MCF 10A (cell line): Measurements from ENCODE around the gene ARMH4. TPM values are rescaled to one million over a fixed set of nuclear protein-coding genes. Genes with fewer than 3 reads are reported as not detected.

Experiments used
- BruUV-seq: library from RNA; stranded (reverse); fragments of 400-500 nt; replicated peaks from 2 replicates; lab custom pipeline; 2021; lab: Mats Ljungman, UMichigan
- CTCF ChIA-PET: fragments of 300-600 bp; sonication (Branson Sonifier 250); formaldehyde crosslinking; extraction: SDS; loops from one replicate; lab custom pipeline; 2021; ENCODE audit warnings: antibody characterized with exemption, inconsistent platforms; lab: Yijun Ruan, JAX
- POLR2A ChIA-PET: fragments of 300-600, 350-650 bp; sonication (Branson Sonifier 250); formaldehyde crosslinking; extraction: SDS; loops from one replicate; lab custom pipeline; 2020; ENCODE audit warnings: antibody characterized with exemption, inconsistent platforms; lab: Yijun Ruan, JAX
- DNase-seq: peaks from one replicate; pipeline ENCODE4 v3.0.0-alpha.2; 2018; ENCODE audit not compliant: unreplicated experiment
- H3K27ac Mint-ChIP-seq: one replicate; pipeline ENCODE4 v1.8.0; 2022; ENCODE audit warnings: mild to moderate bottlenecking, low read depth, mixed read lengths; ENCODE audit not compliant: unreplicated experiment
- H3K27me3 Mint-ChIP-seq: one replicate; pipeline ENCODE4 v1.8.0; 2022; ENCODE audit warnings: mixed read lengths; ENCODE audit not compliant: insufficient read depth, unreplicated experiment
- H3K36me3 Mint-ChIP-seq: one replicate; pipeline ENCODE4 v1.8.0; 2022; ENCODE audit warnings: mild to moderate bottlenecking, moderate library complexity, mixed read lengths; ENCODE audit not compliant: insufficient read depth, unreplicated experiment
- H3K4me1 Mint-ChIP-seq: one replicate; pipeline ENCODE4 v1.8.0; 2022; ENCODE audit warnings: mixed read lengths; ENCODE audit not compliant: insufficient read depth, unreplicated experiment
- H3K4me3 Mint-ChIP-seq: one replicate; pipeline ENCODE4 v1.8.0; 2022; ENCODE audit warnings: mild to moderate bottlenecking, moderate library complexity, mixed read lengths; ENCODE audit not compliant: unreplicated experiment
- H3K9me3 Mint-ChIP-seq: one replicate; pipeline ENCODE4 v1.8.0; 2022; ENCODE audit warnings: mixed read lengths; ENCODE audit not compliant: unreplicated experiment
- intact Hi-C: fragments of 100-400 bp; cut with micrococcal nuclease; formaldehyde crosslinking; loops from 2 replicates; pipeline ENCODE4 v1.14.1; 2022
- total RNA-seq: library from RNA; stranded (reverse); gene quantifications from 2 replicates; pipeline ENCODE4 v1.2.3, GENCODE V29; 2022
- TF ChIP-seq, protein P1 (sequence below): fragments of 200-600 bp; IDR thresholded peaks from one replicate; pipeline ENCODE4 v1.8.0; 2022; ENCODE audit warnings: antibody characterized with exemption, mild to moderate bottlenecking; ENCODE audit not compliant: unreplicated experiment

Gene ARMH4
- total RNA-seq, 1 experiment from 2014 or later = not detected

DNA sequence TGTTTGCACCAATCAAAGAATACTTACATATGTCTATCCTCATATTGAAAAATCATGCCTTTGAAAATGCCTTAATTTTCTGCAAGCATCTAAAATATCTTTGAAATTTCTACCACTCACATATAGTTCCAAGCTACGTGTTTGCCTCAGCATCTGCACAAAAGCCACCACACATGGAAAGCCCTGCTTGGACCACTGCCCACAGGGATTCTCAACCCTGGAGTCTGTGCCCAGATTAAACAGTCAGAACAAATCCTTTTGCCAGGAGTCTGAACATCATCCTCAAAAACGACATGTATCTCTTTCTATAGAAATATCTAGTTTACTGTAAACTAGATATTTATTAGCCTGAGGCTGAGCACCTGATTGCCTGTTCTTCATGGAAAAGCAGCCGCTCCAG is 32.6 kb downstream of the ARMH4 start:
- DNase-seq = no peak
- H3K4me1 Mint-ChIP-seq = no peaks in the 10 kb centered on the region
- peaks cover 29% of the 10 kb centered on the region for H3K27me3 Mint-ChIP-seq
- no peak overlapping the region for H3K27ac Mint-ChIP-seq
- POLR2A ChIA-PET = interaction anchor here (0.9 kb wide), 1 partner anchor 11 kb away, joined by 4 read pairs; no protein-coding TSS in a partner anchor
- CTCF ChIA-PET = no interaction called here
- H3K4me3 Mint-ChIP-seq = no peak overlapping the region
- H3K36me3 Mint-ChIP-seq = no peaks in the 10 kb centered on the region
- no peaks in the 10 kb centered on the region for H3K9me3 Mint-ChIP-seq
- TF ChIP-seq, protein P1, sequence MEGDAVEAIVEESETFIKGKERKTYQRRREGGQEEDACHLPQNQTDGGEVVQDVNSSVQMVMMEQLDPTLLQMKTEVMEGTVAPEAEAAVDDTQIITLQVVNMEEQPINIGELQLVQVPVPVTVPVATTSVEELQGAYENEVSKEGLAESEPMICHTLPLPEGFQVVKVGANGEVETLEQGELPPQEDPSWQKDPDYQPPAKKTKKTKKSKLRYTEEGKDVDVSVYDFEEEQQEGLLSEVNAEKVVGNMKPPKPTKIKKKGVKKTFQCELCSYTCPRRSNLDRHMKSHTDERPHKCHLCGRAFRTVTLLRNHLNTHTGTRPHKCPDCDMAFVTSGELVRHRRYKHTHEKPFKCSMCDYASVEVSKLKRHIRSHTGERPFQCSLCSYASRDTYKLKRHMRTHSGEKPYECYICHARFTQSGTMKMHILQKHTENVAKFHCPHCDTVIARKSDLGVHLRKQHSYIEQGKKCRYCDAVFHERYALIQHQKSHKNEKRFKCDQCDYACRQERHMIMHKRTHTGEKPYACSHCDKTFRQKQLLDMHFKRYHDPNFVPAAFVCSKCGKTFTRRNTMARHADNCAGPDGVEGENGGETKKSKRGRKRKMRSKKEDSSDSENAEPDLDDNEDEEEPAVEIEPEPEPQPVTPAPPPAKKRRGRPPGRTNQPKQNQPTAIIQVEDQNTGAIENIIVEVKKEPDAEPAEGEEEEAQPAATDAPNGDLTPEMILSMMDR = no peak
- intact Hi-C loops = no loop called here
- no TSS peak for BruUV-seq

DNA sequence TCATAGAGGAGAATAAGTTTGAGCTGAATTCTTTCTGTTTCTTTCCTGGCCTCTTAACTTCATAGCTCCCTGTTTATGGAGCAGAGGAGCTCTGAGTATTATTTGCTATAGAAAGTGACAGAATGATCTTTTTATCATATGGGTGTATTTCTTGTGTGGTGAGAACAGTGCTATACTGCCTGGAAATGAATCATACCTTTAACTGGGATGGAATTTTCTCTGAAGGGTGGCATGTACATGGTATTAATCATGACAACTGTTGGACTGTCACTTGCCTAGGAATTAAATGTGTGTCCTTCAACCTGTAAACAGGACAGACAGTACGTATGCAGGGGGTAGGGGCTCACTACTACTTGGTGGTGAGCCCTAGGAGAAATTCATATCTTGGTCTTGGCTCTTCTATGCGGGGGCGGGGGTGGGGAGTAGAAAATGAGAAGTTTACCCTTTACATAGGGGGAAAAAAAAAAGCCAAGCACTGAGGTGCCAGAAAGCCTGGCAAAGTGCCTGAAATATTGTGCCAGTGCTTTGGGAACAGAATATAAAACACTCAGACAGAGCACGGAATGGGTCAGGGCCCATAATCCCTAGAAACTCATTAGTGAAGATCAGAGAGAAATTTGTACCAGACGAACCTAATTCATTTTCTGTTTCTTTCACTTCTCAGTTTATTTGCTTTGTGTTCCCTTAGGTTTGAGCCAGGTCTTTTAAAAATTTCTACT is 33.8 kb downstream of the ARMH4 start:
- no peaks in the 10 kb centered on the region for H3K9me3 Mint-ChIP-seq
- H3K4me3 Mint-ChIP-seq = no peak overlapping the region
- peaks cover 40% of the 10 kb centered on the region for H3K27me3 Mint-ChIP-seq
- ChIA-PET CTCF (interaction anchor here (0.5 to 1.8 kb wide), 4 partner anchors 9 to 601 kb away, joined by 3 to 7 read pairs (median 4); no protein-coding TSS in a partner anchor), POLR2A (interaction anchor here (0.9 kb wide), 1 partner anchor 13 kb away, joined by 3 read pairs; no protein-coding TSS in a partner anchor)
- no TSS peak for BruUV-seq
- no peaks in the 10 kb centered on the region for H3K4me1 Mint-ChIP-seq
- intact Hi-C loops = no loop called here
- no peaks in the 10 kb centered on the region for H3K36me3 Mint-ChIP-seq
- TF ChIP-seq, protein P1 = no peak
- H3K27ac Mint-ChIP-seq = no peak overlapping the region
- DNase-seq = no peak

DNA sequence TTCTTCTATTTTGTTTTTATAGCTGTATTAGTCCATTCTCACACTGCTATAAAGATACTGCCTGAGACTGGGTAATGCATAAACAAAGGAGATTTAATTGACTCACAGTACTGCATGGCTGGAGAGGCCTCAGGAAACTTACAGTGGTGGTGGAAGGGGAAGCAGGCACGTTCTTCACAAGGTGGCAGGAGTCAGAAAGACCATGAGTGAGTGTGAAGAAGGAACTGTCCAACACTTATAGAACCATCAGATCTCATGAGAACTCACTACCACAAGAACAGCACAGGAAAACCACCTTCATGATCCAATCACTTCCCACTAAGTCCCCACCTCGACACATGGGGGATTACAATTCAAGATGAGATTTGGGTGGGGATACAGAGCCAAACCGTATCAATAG is 42.3 kb downstream of the ARMH4 start:
- POLR2A ChIA-PET = interaction anchor here (0.7 to 0.8 kb wide), 2 partner anchors 59 to 90 kb away, joined by 3 to 5 read pairs; partner anchors contain the start of gene ACTR10
- intact Hi-C loops = loop anchor here (5.0 kb wide), 3 partner anchors 293 to 1013 kb away; no protein-coding TSS in a partner anchor
- TF ChIP-seq, protein P1 = no peak
- CTCF ChIA-PET = interaction anchor here (0.6 to 7.9 kb wide), 7 partner anchors 8 to 1553 kb away, joined by 3 to 108 read pairs (median 3); no protein-coding TSS in a partner anchor
- H3K36me3 Mint-ChIP-seq = no peaks in the 10 kb centered on the region
- BruUV-seq = no TSS peak
- no peaks in the 10 kb centered on the region for H3K9me3 Mint-ChIP-seq
- H3K27me3 Mint-ChIP-seq = peaks cover 95% of the 10 kb centered on the region
- no peak overlapping the region for H3K27ac Mint-ChIP-seq
- H3K4me3 Mint-ChIP-seq = no peak overlapping the region
- no peak for DNase-seq
- peaks cover 5% of the 10 kb centered on the region for H3K4me1 Mint-ChIP-seq

DNA sequence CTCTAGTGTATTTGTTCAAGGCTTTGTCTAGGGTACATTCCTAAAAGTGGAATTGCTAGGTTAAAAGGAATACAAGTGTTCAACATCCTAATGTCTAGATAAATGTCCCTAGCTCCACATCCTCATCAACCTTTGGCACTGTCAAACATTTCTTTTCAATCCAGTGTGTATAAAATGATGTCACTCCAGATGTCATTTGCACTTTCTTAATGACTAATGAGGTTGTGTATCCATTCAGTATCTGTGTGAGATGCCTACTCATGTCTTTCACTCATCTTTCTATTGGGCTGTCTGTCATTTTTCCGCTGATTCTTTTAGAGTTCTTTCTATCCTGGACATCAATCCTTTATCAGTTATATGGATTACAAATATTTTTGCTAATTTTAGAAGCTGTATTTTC is 43.3 kb downstream of the ARMH4 start:
- TF ChIP-seq, protein P1 = no peak
- no TSS peak for BruUV-seq
- H3K9me3 Mint-ChIP-seq = no peaks in the 10 kb centered on the region
- H3K4me3 Mint-ChIP-seq = no peak overlapping the region
- ChIA-PET POLR2A (interaction anchor here (0.6 to 2.0 kb wide), 5 partner anchors 11 to 233 kb away, joined by 3 to 6 read pairs (median 4); partner anchors contain the start of gene ACTR10), CTCF (interaction anchor here (0.6 to 7.9 kb wide), 13 partner anchors 8 to 210 kb away, joined by 3 to 108 read pairs (median 4); partner anchors contain the start of genes ACTR10 and PSMA3)
- intact Hi-C loops = loop anchor here (1.0 to 5.0 kb wide), 7 partner anchors 58 to 1014 kb away; partner anchors contain the start of genes ACTR10 and PSMA3
- H3K36me3 Mint-ChIP-seq = no peaks in the 10 kb centered on the region
- H3K4me1 Mint-ChIP-seq = peaks cover 7% of the 10 kb centered on the region
- DNase-seq = no peak
- no peak overlapping the region for H3K27ac Mint-ChIP-seq
- H3K27me3 Mint-ChIP-seq = peaks cover 95% of the 10 kb centered on the region
